ENCODE data around the gene NUDT3.
A peak's percentile ranks its signal among the peaks of the same experiment; 100 is the strongest.

Gene NUDT3

DNA sequence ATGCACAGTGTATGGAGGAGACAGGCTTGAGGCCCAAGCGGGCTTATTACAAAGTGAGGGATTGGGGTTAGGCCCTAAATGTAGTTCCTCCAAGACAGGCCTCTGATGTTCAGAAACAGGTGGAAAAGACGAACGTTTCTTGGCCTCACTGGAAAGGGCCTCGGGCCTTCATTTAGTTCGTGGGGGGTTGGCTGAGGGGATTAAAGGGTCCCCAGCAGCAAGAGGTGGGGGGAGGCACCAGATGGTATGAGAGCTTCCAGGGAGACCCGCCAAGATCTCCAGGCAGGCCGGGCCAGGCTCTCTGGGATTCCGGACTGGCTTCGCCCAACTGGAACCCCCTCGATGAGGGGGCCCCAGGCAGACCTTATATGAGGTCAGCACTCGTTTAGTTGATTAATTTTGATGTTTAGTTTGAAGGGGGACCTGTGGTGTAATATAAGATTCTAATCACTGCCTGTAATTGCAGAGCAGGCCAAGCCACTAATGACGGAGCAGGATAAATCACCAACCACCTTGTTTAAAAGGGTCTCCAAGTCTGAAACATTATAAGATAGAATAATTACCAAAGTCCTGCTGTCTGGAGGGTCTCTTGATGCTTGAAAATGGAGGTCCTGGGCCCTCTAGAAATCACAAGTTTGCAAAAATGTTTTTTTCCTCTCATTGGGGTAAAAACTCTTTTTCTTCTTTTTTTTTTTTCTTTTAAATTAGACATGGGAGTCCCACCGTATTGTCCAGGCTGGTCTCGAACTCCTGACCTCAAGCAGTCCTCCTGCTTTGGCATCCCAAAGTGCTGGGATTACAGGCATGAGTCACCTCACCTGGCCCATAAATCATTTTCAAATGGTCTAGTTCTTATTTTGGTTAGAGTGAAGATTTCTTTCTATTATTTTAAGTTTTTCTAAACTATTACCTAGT is 153.6 kb downstream of the NUDT3 start:
- DNase-seq, result no peak
- ATAC-seq, result no peak

DNA sequence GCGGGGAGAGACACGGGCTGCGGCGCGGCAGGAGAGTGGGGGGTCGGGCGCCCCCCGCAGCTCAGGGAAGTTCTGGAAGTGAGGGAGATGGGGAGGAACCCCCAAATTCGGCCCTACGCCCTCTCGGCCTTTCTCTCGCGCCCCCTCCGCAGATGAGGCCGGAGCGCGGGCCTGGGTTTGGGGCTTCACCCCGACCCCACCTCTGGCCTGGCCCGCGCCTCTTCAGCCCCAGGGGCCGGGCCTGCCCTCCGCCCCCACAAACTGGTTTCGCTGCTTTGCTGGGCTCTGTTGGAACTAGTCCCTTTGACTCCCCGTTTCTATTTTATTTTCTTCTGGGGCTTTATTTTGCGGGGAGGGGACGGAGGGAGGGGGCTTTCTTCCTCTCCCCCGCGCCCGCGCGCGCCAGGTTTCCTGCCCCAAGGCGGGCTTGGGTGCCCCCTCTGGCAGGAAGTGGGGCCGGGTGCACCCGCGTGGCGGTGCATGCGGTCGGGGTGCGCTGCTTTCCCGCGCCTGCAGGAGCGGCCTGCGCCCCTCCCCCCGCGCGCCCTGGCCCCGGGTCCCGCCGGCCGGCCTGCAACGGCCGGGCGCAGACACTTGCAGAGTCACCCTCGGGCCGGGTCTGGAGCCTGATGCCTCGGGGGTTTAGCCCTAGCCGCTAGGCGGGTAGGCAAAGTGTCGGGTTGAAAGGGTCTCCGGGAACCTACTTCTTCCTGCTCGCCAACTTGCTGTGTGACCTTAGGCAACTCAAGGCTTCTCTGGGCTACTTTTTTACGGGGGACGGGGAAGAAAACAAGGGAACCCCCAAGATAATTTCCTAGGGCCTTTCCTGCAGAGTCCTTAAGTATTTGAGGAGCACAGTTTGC is 154.5 kb downstream of the NUDT3 start:
- DNase-seq (peak; percentile 85), ATAC-seq (peak; percentile 9)

GRCh38 chr6:34237316-34237721 is 155.2 kb downstream of the NUDT3 start:
- ATAC-seq (no peak), DNase-seq (no peak)

GRCh38 chr6:34236443-34237315 is 155.8 kb downstream of the NUDT3 start, which contains the start of gene HMGA1:
HMGA1 (plus strand) TSS chr6:34236873; CDS start chr6:34240781, 3,908 bp downstream.
- peak; percentile 95 for DNase-seq
- ATAC-seq, result peak; percentile 74

- peak; percentile 11 for ATAC-seq
Observed at GRCh38 chr6:34236131-34236442, 156.4 kb downstream of the NUDT3 start.

DNA sequence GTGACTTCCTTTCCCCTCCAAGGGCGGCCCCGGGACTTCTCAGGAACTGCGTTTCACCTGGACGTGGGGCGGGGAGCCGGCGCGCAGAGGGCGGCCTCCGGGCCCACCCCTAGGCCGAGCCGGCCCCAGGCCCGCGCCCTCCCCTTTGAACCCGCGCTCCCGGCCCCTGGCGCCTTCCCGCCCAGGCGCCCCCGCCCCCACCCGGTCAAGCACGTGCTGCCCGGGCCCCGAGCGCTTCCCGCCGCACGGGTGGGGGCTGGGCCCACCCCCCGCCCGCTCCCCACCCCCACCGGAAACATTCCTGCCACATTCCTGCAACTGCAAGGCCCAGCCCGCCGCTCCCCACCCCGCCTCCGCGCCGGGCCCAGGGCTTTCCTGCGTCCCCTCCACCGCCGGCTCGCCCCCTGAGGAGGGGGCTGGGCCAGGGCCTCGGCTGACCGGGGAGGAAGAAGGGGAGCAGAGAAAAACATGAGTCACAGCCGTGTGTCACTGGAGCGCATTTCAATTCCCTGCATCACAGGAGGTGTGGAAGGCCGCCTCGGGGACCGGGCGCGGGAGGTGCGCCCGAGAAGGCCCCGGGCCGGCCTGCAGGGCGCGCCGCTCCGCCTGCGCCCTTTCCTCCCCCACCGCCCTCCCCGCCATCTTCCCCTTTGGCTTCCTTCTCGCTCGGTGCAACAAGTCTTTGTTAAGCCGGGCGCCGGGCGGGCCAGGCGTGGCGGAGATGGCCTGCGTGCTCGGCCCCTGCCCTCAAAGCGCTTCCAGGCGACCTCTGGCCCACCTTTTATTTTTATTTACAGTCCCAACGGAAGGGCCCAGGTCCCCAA is 156.9 kb downstream of the NUDT3 start:
- peak; percentile 68 for ATAC-seq
- peak; percentile 71 for DNase-seq

More at GRCh38 chr6:34236131-34236442, 156.4 kb downstream of the NUDT3 start:
- peak; percentile 57 for DNase-seq

DNA sequence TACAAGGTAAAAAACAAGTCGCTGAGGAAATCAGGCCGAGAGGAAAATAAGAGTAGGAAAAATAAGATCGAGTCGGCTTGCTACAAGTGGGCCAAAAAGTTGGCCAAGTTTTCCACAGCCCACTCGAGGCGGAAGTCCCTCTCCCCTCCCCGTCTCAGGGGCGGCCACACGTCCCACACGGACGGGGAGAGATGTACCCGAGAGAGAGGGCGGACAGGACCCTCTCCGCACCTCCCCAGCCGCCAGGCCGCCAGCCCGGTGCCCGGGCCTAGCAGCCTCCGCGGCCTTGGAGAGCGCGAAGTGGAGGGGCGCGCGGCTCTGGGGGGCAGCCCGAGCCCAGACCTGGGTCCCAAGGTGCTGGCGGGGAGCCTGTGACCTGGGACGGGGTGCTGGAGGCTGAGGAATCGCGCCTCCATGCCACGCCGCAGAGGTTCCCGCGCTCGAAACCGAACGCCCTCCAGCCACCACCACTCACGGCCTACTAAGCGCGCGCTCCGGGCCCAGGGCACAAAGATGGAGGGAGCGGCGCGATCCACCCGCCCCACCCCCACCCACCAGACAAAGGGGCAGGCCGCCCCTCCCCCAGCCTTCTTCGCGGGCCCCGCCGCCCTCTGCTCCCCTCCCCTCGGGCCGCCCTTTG is 157.7 kb downstream of the NUDT3 start:
- ATAC-seq (no peak), DNase-seq (no peak)

DNA sequence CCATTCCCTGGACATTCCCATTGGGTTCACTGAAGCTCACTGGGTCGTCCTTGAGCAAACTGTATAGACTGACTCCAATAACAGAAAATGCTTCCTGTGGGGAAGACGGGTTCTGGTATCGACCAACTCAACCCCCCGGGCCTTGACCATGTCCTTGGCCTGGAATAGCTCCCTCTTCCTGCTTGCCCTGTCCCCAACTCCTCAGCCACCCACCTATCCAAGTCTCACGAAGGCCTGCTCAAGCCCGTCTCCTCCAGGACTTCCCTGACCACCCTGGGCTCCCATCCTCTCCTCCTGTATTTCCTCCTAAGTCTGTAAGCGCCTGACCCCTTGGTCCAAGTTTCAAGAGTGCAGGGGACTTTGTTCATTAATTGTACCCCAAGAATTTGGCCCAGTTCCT is 158.6 kb downstream of the NUDT3 start:
- DNase-seq (no peak), ATAC-seq (no peak)

DNA sequence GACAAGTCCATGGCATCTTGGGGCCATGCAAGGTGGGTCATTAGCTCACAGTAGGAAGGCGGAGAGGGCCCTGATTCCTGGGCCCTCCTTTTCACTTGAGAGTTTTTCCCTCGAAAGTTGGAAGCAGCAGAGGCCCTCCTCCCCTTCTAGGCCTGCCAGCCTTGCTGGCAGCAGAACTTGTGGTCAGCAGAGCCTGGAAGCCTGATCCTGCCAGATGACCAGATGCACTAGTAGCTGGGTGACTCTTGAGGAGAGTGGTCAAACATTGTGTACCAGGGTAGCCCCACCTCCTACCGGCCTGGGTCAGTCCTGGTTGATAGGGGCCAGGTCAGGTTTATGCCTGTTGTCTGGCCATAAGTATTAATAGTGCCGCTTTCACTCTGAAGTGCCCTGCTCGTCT is 159.6 kb downstream of the NUDT3 start:
- no peak for DNase-seq

GRCh38 chr6:34231566-34232336 is 160.7 kb downstream of the NUDT3 start:
- ATAC-seq (no peak), DNase-seq (no peak)

More for the DNA sequence above, 159.6 kb downstream of the NUDT3 start:
- ATAC-seq, result no peak

DNA sequence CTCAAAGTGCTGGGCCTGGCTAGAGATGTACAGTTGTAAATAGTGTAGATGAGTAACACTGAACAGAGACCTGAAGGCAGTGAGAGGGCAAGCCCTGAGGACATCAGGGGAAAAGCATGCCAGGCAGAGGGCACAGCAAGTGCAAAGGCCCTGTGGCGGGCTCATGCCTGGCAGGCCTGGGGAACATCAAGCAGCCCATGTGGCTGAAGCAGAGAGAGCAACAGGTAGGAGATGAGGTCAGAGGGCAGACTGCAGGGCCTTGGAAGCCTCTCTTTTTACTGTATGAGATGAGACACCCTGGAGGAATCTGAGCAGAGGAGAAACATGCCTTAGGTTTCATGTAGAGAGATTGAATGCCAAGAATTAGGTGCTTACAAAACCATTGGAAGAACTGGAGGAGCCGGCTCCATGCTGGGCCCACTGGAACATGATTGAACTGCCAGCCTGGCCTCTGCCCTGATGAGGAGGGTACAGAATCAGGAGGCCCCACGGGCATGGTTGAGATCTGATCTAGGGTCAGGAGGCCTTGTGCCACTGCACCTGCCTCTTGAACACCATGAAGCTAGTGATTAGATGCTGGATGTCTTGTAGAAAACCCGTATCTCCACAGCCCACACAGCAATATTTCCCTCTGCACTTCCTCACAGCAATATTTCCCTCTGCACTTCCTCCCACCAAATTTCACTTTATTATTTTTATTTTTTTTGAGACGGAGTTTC is 161.7 kb downstream of the NUDT3 start:
- ATAC-seq (no peak), DNase-seq (no peak)

DNA sequence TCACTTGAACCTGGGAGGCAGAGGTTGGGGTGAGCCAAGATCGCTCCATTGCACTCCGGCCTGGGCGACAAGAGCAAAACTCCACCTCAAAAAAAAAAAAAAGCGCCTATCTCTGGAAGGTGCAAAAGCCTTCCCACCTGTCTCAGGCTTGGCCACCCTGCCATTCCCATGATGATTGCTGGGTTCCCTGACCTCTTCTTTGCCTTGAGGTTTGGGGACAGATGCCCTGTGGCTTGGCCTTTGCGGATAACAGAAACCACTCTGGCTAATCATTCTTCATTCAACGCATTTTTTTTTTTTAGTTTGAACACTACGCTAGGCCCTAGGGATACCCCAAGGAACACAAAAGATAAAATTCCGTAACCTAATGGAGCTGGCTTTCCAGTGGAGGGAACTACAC is 162.6 kb downstream of the NUDT3 start:
- ATAC-seq, result no peak
- no peak for DNase-seq
